HEK293T (cell line): ENCODE measurements around the gene VIPR2.

Experiments
- CTCF ChIA-PET: fragments of 350-600 bp; formaldehyde crosslinking; extraction: SDS; loops from one replicate; lab custom pipeline; 2021; ENCODE audit warnings: antibody characterized with exemption, inconsistent platforms; lab: Yijun Ruan, JAX
- POLR2A ChIA-PET: fragments of 350-600 bp; formaldehyde crosslinking; extraction: SDS; loops from one replicate; lab custom pipeline; 2020; ENCODE audit warnings: antibody characterized with exemption, inconsistent platforms; lab: Yijun Ruan, JAX
- DNase-seq: peaks from one replicate; pipeline ENCODE4 v3.0.0; 2012; ENCODE audit warnings: mixed read lengths; ENCODE audit errors: extremely low spot score
- ARNT ChIP-seq: fragments of 450-650 bp; IDR thresholded peaks from 2 replicates; pipeline ENCODE4 v1.6.1; 2017; ENCODE audit warnings: mild to moderate bottlenecking
- BHLHE40 ChIP-seq: fragments of 450-650 bp; IDR thresholded peaks from 2 replicates; pipeline ENCODE4 v1.6.1; 2016; ENCODE audit warnings: mild to moderate bottlenecking, moderate library complexity, borderline replicate concordance
- CTBP1 ChIP-seq: fragments of 450-650 bp; IDR thresholded peaks from 2 replicates; pipeline ENCODE4 v1.6.1; 2016; ENCODE audit warnings: borderline replicate concordance
- ELF4 ChIP-seq: fragments of 450-650 bp; IDR thresholded peaks from 2 replicates; pipeline ENCODE4 v1.6.1; 2017; ENCODE audit warnings: antibody characterized with exemption
- FOXA1 ChIP-seq: fragments of 450-650 bp; IDR thresholded peaks from 2 replicates; pipeline ENCODE4 v1.6.1; 2016; ENCODE audit warnings: mild to moderate bottlenecking
- FOXK2 ChIP-seq: fragments of 450-650 bp; IDR thresholded peaks from 2 replicates; pipeline ENCODE4 v1.6.1; 2016; ENCODE audit warnings: mild to moderate bottlenecking
- FOXM1 ChIP-seq: fragments of 450-650 bp; IDR thresholded peaks from 2 replicates; pipeline ENCODE4 v1.6.1; 2017; ENCODE audit warnings: mild to moderate bottlenecking, borderline replicate concordance
- HDGF ChIP-seq: fragments of 450-650 bp; IDR thresholded peaks from 2 replicates; pipeline ENCODE4 v1.6.1; 2017; ENCODE audit warnings: antibody characterized with exemption, borderline replicate concordance
- L3MBTL2 ChIP-seq: fragments of 450-650 bp; conservative IDR thresholded peaks from 2 replicates; pipeline ENCODE4 v1.6.1; 2016; ENCODE audit warnings: mild to moderate bottlenecking
- LEF1 ChIP-seq: fragments of 450-650 bp; IDR thresholded peaks from 2 replicates; pipeline ENCODE4 v1.6.1; 2017; ENCODE audit warnings: mild to moderate bottlenecking, borderline replicate concordance
- NFRKB ChIP-seq: fragments of 450-650 bp; IDR thresholded peaks from 2 replicates; pipeline ENCODE4 v1.6.1; 2016; ENCODE audit warnings: mild to moderate bottlenecking, moderate library complexity
- SP1 ChIP-seq: fragments of 450-650 bp; IDR thresholded peaks from 2 replicates; pipeline ENCODE4 v1.6.1; 2017
- SUZ12 ChIP-seq: fragments of 450-650 bp; IDR thresholded peaks from 2 replicates; pipeline ENCODE4 v1.6.1; 2016; ENCODE audit warnings: mild to moderate bottlenecking
- TARDBP ChIP-seq: fragments of 450-650 bp; IDR thresholded peaks from 2 replicates; pipeline ENCODE4 v1.6.1; 2016
- ZNF384 ChIP-seq: fragments of 450-650 bp; IDR thresholded peaks from 2 replicates; pipeline ENCODE4 v1.6.1; 2016
- TF ChIP-seq, protein P1 (sequence below): fragments of 450-650 bp; IDR thresholded peaks from 2 replicates; pipeline ENCODE4 v1.6.1; 2016

Gene VIPR2

DNA sequence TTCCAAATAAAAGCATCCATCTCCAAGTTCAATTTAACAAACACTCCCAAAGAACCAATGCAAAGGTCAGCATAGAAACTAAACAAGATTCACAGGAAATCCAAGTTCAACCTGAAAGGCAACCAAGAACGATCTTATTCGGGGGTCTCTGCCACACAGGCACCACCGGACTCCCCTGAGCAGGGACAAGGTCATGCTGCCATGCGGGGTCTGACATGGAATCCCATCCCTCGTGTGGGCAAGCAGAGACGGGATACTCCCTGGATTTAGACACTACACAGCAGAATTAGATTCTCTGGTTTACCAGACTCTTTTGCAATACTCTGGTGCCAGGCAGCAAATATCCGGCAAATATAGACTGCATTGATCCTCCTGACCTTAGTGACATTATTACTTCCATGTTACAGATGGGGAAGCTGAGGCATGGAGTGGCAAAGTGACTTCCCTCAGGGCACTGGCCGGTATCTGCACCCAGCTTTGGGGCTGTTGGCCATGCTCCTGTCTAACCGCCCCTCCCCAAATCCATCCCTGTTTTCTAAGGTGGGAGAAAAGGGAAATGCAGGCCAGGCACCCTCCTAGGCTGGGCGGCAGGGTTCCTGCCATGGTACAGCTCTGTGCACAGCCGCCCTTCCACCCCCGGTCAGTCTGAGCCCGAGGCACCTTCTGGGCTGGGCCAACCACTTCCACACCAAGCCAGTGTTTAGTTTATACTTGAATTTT lies 111.8 kb downstream of the VIPR2 start:
- POLR2A ChIA-PET = no interaction called here
- no peak for DNase-seq
- CTCF ChIA-PET = no interaction called here
- TF ChIP-seq HDGF (no peak), BHLHE40 (no peak), NFRKB (no peak), FOXK2 (no peak), TARDBP (no peak), ZNF384 (no peak), CTBP1 (no peak), ARNT (no peak), L3MBTL2 (no peak), SUZ12 (no peak), SP1 (no peak), FOXM1 (no peak), LEF1 (no peak)
- TF ChIP-seq, protein P1, sequence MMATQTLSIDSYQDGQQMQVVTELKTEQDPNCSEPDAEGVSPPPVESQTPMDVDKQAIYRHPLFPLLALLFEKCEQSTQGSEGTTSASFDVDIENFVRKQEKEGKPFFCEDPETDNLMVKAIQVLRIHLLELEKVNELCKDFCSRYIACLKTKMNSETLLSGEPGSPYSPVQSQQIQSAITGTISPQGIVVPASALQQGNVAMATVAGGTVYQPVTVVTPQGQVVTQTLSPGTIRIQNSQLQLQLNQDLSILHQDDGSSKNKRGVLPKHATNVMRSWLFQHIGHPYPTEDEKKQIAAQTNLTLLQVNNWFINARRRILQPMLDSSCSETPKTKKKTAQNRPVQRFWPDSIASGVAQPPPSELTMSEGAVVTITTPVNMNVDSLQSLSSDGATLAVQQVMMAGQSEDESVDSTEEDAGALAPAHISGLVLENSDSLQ = no peak

DNA sequence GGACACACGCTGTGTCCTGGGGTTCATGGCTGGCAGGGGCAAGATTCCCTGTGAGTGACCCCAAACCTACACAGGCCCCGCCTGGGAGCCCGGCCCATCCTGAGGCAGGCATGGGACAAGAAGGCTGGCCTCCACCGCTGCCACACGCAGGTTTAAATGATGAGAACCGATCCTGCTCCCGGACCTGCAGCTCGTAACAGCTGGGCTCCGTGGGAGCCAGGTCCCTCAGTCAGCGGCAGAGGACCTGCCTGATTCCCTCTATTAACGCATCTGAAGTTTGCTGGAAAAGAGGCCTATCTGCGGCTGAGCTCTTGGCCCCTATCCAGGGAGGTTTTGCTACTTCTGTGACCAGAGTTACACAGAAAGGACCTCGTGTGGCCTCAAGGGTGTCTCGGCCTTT lies 112.3 kb downstream of the VIPR2 start:
- ChIA-PET POLR2A (no interaction called here), CTCF (no interaction called here)
- DNase-seq = no peak
- TF ChIP-seq TARDBP (no peak), NFRKB (no peak), FOXM1 (no peak), ELF4 (no peak), L3MBTL2 (no peak), SUZ12 (no peak), BHLHE40 (no peak)
- TF ChIP-seq, protein P1 = no peak

DNA sequence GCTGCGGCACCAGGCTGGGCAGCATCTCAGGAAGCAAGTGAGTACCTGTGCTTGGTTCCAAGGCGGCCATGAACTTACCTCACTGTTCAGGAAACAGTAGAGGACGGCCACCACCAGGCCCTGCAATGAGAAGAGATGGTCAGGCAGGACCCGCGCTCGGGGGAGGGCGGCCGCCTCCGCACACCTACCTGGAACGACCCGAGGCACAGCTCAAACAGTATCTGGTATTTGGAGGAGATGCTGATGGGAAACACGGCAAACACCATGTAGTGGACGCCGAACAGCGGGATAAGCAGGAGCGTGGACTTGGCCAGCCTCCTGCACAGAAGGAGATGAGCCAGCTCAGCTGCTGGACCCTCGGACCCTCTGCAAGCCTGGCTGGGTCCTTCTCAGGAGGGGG lies 112.9 kb downstream of the VIPR2 start:
- DNase-seq = no peak
- ChIA-PET POLR2A (no interaction called here), CTCF (no interaction called here)
- TF ChIP-seq SUZ12 (no peak), HDGF (no peak)

DNA sequence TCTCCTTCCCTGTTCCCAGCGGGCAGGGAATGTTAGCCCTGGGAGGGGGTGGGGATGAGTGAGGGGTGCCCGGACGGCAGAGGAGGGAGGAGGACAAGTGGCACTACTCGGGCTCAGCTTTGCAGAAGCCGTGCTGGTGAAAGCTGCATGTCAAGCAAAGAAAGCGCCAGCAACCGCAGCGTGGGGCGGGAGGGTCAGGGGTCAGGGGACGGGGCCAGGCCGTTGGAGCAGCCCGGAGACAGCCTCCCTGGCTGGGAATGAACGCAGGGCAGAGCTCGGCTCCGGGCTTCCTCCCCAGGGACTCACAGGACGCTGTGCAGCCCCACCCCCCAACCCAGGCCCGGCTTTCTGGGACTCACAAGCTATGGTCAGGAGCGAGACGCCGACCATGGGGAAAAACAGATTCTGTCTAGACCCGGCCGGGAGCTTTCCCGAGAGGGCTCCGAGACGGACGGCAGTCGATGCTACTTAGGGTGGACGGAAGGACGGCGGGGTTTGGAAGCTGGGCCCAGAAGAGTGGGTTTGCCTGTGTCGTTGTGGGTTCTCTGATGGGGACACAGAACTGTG lies 113.4 kb downstream of the VIPR2 start:
- ChIA-PET CTCF (no interaction called here), POLR2A (no interaction called here)
- TF ChIP-seq ZNF384 = no peak
- TF ChIP-seq LEF1 = no peak
- TF ChIP-seq FOXM1 = no peak
- no peak for TF ChIP-seq SP1
- TF ChIP-seq, protein P1 = no peak
- no peak for TF ChIP-seq L3MBTL2
- TF ChIP-seq FOXA1 = no peak
- no peak for DNase-seq

DNA sequence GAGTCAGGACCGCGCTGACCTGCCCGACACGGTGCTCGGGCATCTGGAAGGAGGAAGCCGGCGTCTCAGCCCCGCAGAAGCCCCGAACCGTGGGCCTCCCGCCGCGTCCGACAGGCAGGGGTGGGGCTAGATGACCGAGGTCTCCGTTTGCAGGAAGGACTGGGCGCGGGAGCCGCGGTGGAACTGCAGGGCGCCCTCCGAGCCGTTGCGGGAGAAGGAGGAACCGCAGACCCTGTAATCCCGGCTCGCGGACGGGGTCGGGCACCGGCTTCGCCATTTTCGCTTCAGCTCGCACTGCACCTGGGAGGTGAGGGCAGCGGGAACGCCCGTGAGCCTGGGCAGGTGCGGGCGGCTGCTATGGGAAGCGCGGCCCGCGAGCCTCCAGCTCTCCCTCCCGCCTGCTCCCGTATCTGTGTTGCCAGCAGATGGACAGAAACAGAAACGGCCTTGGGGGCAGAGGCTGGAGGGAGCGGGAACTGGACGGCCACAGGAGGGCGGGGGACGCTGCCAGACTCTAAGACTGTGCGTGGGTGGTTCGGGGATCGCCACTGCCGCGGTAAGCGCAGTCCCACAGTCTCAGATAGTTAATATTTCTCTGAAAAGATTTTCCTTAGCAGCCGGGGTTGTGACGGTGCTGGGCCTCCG lies 114.1 kb downstream of the VIPR2 start:
- CTCF ChIA-PET = interaction anchor here (1.3 kb wide), 1 partner anchor 14 kb away, joined by 4 read pairs; no protein-coding TSS in a partner anchor
- POLR2A ChIA-PET = no interaction called here
- TF ChIP-seq SP1 (no peak), NFRKB (no peak), SUZ12 (no peak), BHLHE40 (no peak), ZNF384 (no peak), ELF4 (no peak), L3MBTL2 (no peak; the same call in 1 of the 2 replicates), TARDBP (no peak), LEF1 (no peak), FOXA1 (no peak), FOXM1 (no peak), ARNT (no peak), HDGF (no peak), CTBP1 (no peak), FOXK2 (no peak)
- TF ChIP-seq, protein P1 = no peak
- DNase-seq = peak; percentile 77
